Heart right ventricle (tissue), 16 donors: Measurements from ENCODE around the gene TNS2. TPM values are rescaled to one million over a fixed set of nuclear protein-coding genes. Genes with fewer than 3 reads are reported as not detected.
A peak's percentile ranks its signal among the peaks of the same experiment; 100 is the strongest.

Experiments
- ATAC-seq, 8 donors: fragments of 200-7000 bp; cut with Tn5 transposase; one replicate each; pipeline ENCODE4 v1.9.1; 2020; ENCODE audit warnings: mild to moderate bottlenecking in 8 of 8, moderate library complexity in 8 of 8, moderate number of reproducible peaks in 1 of 8
- DNase-seq, 2 donors: peaks; one replicate each; pipeline ENCODE4 v3.0.0-alpha.2; 2020
- H3K27ac ChIP-seq, 10 donors: fragments of 200-600 bp; sonication (generic) in 2 of 10; one replicate each; pipeline versions ENCODE4 v1.5.0 to v1.8.0; 2020 to 2022; ENCODE audit warnings: mild to moderate bottlenecking in 3 of 10
- H3K27me3 ChIP-seq, 7 donors: fragments of 200-600 bp; one replicate each; pipeline ENCODE4 v1.8.0; 2021 to 2022; ENCODE audit warnings: mild to moderate bottlenecking in 2 of 7
- H3K36me3 ChIP-seq, 9 donors: fragments of 200-600 bp; sonication (generic) in 1 of 9; one replicate each; pipeline versions ENCODE4 v1.5.0 to v1.8.0; 2020 to 2022; ENCODE audit warnings: mild to moderate bottlenecking in 2 of 9
- H3K4me1 ChIP-seq, 9 donors: fragments of 200-600 bp; sonication (generic) in 1 of 9; one replicate each; pipeline versions ENCODE4 v1.5.0 to v1.8.0; 2020 to 2022; ENCODE audit warnings: mild to moderate bottlenecking in 4 of 9
- H3K4me3 ChIP-seq, 10 donors: fragments of 200-600 bp; sonication (generic) in 2 of 10; one replicate each; pipeline versions ENCODE4 v1.5.0 to v1.8.0; 2020 to 2022; ENCODE audit warnings: mild to moderate bottlenecking in 7 of 10, moderate library complexity in 2 of 10
- H3K9me3 ChIP-seq, 11 donors: fragments of 200-600 bp in 10 of 11; sonication (generic) in 2 of 11; one replicate each; pipeline versions ENCODE4 v1.5.0 to v1.8.0; 2013 to 2022; ENCODE audit warnings: mild to moderate bottlenecking in 2 of 11, control low read depth in 1 of 11, moderate library complexity in 1 of 11
- CTCF ChIP-seq, 9 donors: fragments of 200-600 bp; sonication (generic) in 2 of 9; IDR thresholded peaks; one replicate each; pipeline versions ENCODE4 v1.5.0 to v1.8.0; 2021 to 2022; ENCODE audit warnings: antibody characterized with exemption in 9 of 9, mild to moderate bottlenecking in 5 of 9, moderate library complexity in 1 of 9
- WGBS, 2 donors: extraction: QIAGEN DNeasy Blood & Tissue Kit; methylation state at CpG; one replicate each; pipeline ENCODE4 v1.1.7; 2013; ENCODE audit warnings: inconsistent platforms in 1 of 2; 5-methylcytosine and 5-hydroxymethylcytosine counted together
- intact Hi-C, 10 donors: fragments of 100-400 bp; cut with DNase I; formaldehyde crosslinking; loops; one replicate each; pipeline versions ENCODE4 v1.11.1 to v1.14.2; 2022
- polyA plus RNA-seq, 2 donors: library from polyadenylated mRNA; stranded (reverse); fragments of 200-250 nt; gene quantifications; one replicate each; pipeline ENCODE4 v1.2.3, GENCODE V29; 2013
- total RNA-seq, 10 donors: library from RNA; stranded (reverse); fragmentation: NEBNext Ultra II Directional in 3 of 10; extraction: Animal tissue kit (Norgen Biotek cat#: 25700) in 3 of 10; gene quantifications; one replicate each; pipeline versions ENCODE4 v1.2.1 to v1.2.4, GENCODE V29; 2021 to 2023
- donor health status: Arrhythmogenic right ventricular cardiomyopathy.
- donor health status: ischemic (EF 13 %, LVEDD 7.1; RV severe dilation, severe dysfunction).
- donor health status: healthy with polysubstance abuse.
- donor health status: DM: no; HTN: yes; CAD: no.
- donor health status: DM: no; HTN: no; CAD: no.
- donor health status: ischemic (EF 25% LVEDD 6.9; RV normal size, moderate dysfunction).
- donor health status: ischemic (EF 25% LVEDD 5.7; RV mildly dilated, moderate dysfunction).
- donor health status: healthy.
- donor health status: DM: yes; HTN: yes; CAD: no.
- donor health status: Ischemic cardiomyopathy.
- donor health status: ischemic (EF 35%, LVEDD 5.7; RV mildly dilated, moderate dysfunction).
- donor health status: nonischemic (EF 11% LVEDD 7.7; RV severe dilation, severe dysfunction).
- donor health status: DM: yes; HTN: yes; CAD: no.
- donor health status: PGD.
- donor health status: ischemic (EF 29% LVEDD 5.4; RV normal size, mild dysfunction).
- donor health status: nonischemic (EF 23%, LVEDD 6.1; RV moderate dilation, normal function).

Gene TNS2
- total and polyA plus RNA-seq, 12 donors = 60.6 to 364 (median 77.1) TPM

GRCh38 chr12:53060721-53061276, 10.9 kb downstream of the TNS2 start:
- Histone ChIP-seq H3K9me3 (no peaks in the 10 kb centered on the region), H3K4me1 (peaks cover 40 to 99% (median 71%) of the 10 kb centered on the region in 9 donors), H3K4me3 (no peak overlapping the region), H3K27me3 (no peaks in the 10 kb centered on the region), H3K36me3 (peaks cover 0 to 100% (median 78%) of the 10 kb centered on the region in 9 donors), H3K27ac (peak overlapping the region in 9 of 10 donors; percentile 17 to 88 (median 58))
- 59 to 65% methylated on average over 17 to 18 of the region's 18 CpGs for WGBS, 2 donors
- TF ChIP-seq CTCF (IDR thresholded peaks at IDR 0.05) = no peak
- DNase-seq (peak in 1 of 2 donors; percentile 43), ATAC-seq (no peak)
- intact Hi-C loops = loop anchor here in 1 of 10 donors (5.0 to 10.0 kb wide), 2 partner anchors 37 to 134 kb away; partner anchors contain the start of gene IGFBP6

DNA sequence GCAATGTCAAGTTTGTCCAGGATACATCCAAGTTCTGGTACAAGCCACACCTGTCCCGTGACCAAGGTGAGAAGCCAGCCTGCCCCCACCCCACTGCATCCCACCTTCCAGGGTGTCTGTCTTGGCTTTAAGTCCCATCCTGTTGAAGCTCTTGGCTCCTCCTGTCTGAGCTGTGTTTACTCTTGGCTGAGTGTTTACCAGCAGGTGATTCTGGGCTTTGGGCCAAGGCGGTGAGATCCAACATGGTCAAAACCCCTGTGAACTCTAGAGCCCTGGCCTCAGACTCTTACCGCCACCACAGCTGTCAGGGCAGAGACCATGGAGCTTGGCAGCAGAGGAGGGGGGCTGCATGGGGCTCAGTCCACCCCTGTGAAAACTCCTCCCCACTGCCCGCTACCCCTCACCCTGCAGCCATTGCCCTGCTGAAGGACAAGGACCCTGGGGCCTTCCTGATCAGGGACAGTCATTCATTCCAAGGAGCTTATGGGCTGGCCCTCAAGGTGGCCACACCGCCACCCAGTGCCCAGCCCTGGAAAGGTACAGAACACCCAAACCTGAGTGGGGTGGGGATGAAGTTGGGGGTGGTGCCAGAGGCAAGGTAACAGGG, 11.6 kb downstream of the TNS2 start:
- Histone ChIP-seq H3K4me1 (peaks cover 45 to 99% (median 75%) of the 10 kb centered on the region in 9 donors), H3K4me3 (no peak overlapping the region), H3K27me3 (no peaks in the 10 kb centered on the region), H3K36me3 (peaks cover 0 to 99% (median 75%) of the 10 kb centered on the region in 9 donors), H3K9me3 (no peaks in the 10 kb centered on the region), H3K27ac (peak overlapping the region in 8 of 10 donors; percentile 17 to 88 (median 64))
- 82 to 83% methylated on average over 5 of the region's 5 CpGs for WGBS, 2 donors
- intact Hi-C loops = loop anchor here in 1 of 10 donors (5.0 to 10.0 kb wide), 2 partner anchors 36 to 133 kb away; partner anchors contain the start of gene IGFBP6
- peak in 1 of 9 donors; percentile 23 for TF ChIP-seq CTCF (IDR thresholded peaks at IDR 0.05)
- DNase-seq (no peak), ATAC-seq (no peak)

- no peak for DNase-seq
- 71% methylated on average over 20 of the region's 20 CpGs for WGBS, 2 donors
- Histone ChIP-seq H3K4me3 (no peak overlapping the region), H3K27ac (peak overlapping the region in 9 of 10 donors; percentile 14 to 88 (median 62)), H3K4me1 (peaks cover 45 to 100% (median 79%) of the 10 kb centered on the region in 9 donors), H3K27me3 (no peaks in the 10 kb centered on the region), H3K9me3 (no peaks in the 10 kb centered on the region), H3K36me3 (peaks cover 0 to 99% (median 67%) of the 10 kb centered on the region in 9 donors)
- TF ChIP-seq CTCF (IDR thresholded peaks at IDR 0.05) = no peak
- ATAC-seq = no peak
- intact Hi-C loops = loop anchor here in 1 of 10 donors (5.0 to 10.0 kb wide), 2 partner anchors 35 to 133 kb away; partner anchors contain the start of gene IGFBP6
These were observed 12.4 kb downstream of the TNS2 start for GRCh38 chr12:53062011-53062961.
